Uterus (tissue), 2 donors: Measurements from ENCODE around the gene VAMP8.

Experiments
- POLR2A ChIP-seq, 2 donors: fragments of 450-650 bp; IDR thresholded peaks; one replicate each; pipeline ENCODE4 v1.6.1; 2016; ENCODE audit warnings: antibody characterized with exemption in 2 of 2, mild to moderate bottlenecking in 1 of 2, moderate library complexity in 1 of 2
- TF ChIP-seq, protein P1 (sequence below), 4 experiments: fragments of 200-600 bp in 2 of 4; fragments of 450-650 bp in 2 of 4; sonication (generic) in 2 of 4; IDR thresholded peaks; one replicate each; pipeline ENCODE4 v1.5.1; 2016 to 2019; ENCODE audit warnings: antibody characterized with exemption in 4 of 4, mild to moderate bottlenecking in 2 of 4, moderate library complexity in 1 of 4

DNA sequence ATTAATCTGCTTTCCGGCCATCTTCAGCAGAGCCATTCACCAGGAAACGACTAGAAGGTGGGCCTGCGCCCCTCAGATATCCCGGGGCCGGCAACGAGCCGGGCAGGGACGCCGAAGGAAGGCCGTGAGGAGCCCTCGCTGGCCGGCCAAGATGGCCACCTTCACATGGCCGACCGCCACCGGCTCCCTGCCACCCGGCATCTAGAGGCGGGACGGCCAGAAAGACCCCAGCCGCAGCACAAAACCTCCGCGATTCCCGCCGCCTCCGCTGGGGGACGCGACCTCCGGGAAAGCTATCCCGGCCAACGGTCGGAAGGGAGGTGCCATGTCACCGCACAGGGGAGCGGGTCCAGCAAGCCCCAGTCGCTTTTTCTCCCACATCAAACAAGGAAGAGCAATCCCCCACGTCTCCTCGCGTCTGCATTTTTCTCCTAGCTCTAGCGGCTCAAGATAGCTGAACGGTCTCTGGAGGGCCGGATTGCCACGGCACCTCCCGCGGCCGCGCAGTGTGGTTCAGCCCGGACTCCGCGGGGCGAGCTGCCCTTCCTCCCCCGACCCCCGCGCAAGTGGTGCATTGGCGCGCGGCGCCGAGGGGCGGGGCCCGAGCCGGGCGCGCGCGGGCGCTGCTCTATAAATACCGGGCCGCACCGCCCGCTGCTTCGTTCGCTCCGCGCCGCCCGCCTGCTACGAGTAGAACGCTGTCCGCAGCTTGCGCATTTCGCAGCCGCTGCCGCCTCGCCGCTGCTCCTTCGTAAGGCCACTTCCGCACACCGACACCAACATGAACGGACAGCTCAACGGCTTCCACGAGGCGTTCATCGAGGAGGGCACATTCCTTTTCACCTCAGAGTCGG, 38.7 kb upstream of the VAMP8 start, which contains the start of gene MAT2A:
- TF ChIP-seq, protein P1, sequence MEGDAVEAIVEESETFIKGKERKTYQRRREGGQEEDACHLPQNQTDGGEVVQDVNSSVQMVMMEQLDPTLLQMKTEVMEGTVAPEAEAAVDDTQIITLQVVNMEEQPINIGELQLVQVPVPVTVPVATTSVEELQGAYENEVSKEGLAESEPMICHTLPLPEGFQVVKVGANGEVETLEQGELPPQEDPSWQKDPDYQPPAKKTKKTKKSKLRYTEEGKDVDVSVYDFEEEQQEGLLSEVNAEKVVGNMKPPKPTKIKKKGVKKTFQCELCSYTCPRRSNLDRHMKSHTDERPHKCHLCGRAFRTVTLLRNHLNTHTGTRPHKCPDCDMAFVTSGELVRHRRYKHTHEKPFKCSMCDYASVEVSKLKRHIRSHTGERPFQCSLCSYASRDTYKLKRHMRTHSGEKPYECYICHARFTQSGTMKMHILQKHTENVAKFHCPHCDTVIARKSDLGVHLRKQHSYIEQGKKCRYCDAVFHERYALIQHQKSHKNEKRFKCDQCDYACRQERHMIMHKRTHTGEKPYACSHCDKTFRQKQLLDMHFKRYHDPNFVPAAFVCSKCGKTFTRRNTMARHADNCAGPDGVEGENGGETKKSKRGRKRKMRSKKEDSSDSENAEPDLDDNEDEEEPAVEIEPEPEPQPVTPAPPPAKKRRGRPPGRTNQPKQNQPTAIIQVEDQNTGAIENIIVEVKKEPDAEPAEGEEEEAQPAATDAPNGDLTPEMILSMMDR (IDR thresholded peaks at IDR 0.05) = peak; percentile 62 to 88 (median 68)
- peak; percentile 77 to 99 for TF ChIP-seq POLR2A (IDR thresholded peaks at IDR 0.05)
